NT2/D1 (cell line): ENCODE data around the gene PFN3.

ENCODE experiments used
- SUZ12 ChIP-seq: IDR thresholded peaks from 2 replicates; pipeline ENCODE4 v1.6.1; 2011; ENCODE audit not compliant: insufficient read length, insufficient read depth; ENCODE audit errors: extremely low read depth
- YY1 ChIP-seq: IDR thresholded peaks from 2 replicates; pipeline ENCODE4 v1.6.1; 2011; ENCODE audit not compliant: insufficient read length, insufficient read depth
- ZNF274 ChIP-seq: IDR thresholded peaks from 2 replicates; pipeline ENCODE4 v1.6.1; 2011; ENCODE audit warnings: mild to moderate bottlenecking, low read depth, low read length

GRCh38 chr5:177366528-177367322 lies 33.7 kb downstream of the PFN3 start:
- TF ChIP-seq SUZ12: no peak
- no peak for TF ChIP-seq ZNF274
- no peak for TF ChIP-seq YY1
